AG09319 (cell line): ENCODE results near the gene IFFO2.

Experiments used
- DNase-seq: peaks from one replicate; pipeline ENCODE4 v3.0.0-alpha.2; 2010; ENCODE audit warnings: low read depth; ENCODE audit errors: extremely low read depth
- TF ChIP-seq, protein P1 (sequence below): IDR thresholded peaks from 2 replicates; pipeline ENCODE4 v1.5.1; 2011; ENCODE audit warnings: low read depth, mild to moderate bottlenecking, inconsistent platforms, low read length, moderate library complexity

IFFO2 gene

DNA sequence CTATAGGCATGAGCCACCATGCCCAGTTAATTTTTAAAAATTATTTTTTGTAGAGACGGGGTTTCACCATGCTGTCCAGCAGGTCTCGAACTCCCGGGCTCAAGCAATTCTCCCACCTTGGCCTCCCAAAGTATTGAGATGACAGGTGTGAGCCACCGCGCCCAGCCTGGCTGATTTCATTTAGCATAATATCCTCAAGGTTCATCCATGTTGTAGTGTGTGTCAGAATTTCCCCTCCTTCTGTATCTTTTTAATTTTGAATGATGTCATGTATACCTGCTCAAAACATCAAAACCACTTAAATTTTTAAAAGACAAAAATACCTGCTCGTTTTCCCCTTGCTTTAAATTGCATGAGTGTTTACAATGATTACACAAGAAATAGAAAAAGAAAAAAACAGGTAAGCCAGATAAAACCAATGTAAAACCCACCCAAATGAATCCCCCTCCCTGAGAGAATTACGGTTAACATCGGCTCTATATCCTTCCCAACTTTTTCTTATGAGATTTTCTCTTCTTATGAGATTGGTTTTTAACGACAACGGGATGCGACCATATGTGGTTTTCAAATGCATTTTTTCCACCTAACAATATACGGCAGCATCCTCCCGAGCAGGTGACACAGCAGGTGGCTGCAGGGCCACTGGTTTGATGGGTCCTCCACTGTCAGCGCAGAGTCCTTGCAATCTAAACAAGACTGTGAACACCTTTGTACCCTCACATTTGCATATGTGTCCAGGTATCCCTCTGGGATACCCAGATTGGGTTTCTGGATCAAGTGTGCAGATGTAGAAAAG, 22.1 kb downstream of the IFFO2 start:
- no peak for DNase-seq
- TF ChIP-seq, protein P1, sequence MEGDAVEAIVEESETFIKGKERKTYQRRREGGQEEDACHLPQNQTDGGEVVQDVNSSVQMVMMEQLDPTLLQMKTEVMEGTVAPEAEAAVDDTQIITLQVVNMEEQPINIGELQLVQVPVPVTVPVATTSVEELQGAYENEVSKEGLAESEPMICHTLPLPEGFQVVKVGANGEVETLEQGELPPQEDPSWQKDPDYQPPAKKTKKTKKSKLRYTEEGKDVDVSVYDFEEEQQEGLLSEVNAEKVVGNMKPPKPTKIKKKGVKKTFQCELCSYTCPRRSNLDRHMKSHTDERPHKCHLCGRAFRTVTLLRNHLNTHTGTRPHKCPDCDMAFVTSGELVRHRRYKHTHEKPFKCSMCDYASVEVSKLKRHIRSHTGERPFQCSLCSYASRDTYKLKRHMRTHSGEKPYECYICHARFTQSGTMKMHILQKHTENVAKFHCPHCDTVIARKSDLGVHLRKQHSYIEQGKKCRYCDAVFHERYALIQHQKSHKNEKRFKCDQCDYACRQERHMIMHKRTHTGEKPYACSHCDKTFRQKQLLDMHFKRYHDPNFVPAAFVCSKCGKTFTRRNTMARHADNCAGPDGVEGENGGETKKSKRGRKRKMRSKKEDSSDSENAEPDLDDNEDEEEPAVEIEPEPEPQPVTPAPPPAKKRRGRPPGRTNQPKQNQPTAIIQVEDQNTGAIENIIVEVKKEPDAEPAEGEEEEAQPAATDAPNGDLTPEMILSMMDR: no peak

DNA sequence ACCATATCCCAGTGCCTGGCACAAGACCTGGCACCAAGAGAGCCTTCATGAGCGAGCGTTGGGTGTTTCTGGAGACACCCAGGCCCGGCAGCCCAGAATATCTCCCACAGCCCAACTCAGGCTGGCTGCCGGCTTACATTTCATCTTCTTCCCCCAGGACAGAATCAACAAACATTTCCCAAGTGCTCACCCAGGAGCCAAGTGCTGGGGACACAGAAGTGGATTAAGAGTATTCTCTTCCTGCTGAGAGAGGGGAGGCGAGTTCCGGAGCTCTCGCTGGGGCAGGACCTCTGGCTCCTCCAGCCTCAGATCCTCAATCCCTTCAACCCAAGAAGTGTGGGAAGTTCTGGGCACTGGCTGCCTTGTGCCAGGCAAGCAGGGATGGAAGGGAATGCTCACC, 23.6 kb downstream of the IFFO2 start:
- no peak for DNase-seq
- TF ChIP-seq, protein P1: no peak

DNA sequence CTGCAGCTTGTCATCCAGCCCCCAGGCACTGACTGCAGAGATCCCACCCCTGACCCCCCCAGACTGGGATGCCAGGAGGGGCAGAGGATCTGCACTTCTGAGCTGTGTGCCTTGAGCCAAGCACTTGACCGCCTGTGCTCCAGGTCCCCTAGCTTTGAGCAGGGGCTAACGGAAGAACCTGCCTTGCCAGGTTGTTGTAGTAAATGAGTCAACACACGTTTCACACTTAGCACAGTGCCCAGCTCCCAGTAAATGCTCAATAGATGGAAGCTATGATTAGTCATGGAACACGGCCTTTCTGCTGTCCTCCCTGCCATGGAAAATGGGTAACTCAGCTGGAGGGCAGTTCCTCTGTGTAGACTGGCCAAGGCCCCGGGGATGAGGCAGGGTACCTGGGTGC, 24.1 kb downstream of the IFFO2 start:
- no peak for DNase-seq
- TF ChIP-seq, protein P1: no peak

DNA sequence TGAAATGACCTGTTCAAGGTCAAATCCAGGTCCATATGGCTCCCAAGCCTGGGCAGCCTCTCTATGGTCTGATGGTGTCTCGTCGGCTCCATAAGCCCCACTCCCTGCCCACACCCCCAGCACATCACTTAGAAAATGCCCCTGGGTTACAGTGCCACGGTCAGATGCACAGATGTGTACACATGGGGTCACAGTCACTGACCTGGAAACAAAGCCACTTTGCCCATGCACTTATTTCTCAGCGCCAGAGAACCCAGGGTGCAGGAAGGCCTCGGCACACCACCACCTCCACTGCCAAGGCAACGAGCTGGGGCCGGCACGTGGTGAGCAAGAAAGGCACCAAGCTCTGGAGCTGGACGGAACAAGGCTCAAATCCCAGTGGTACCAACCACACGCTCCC, 24.7 kb downstream of the IFFO2 start:
- TF ChIP-seq, protein P1: no peak
- no peak for DNase-seq

DNA sequence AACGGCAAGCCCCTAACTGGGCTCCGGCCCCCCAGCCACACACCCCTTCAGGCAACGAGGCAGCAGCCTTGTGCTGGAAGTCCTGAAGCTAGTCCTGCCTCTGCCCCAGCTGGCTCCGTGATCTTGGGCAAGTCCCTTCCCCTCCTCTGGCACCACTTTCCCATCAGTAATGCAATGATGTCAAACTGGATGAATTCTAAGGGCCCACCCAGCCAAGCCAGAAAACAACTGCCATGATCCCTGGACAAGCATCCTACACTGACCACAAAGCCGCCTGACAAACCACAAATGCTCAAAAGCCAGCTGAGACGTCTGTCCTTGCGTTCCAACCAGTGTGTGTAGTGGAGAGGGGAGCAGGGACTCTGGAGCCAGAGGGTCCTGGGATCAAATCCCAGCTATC, 26.8 kb downstream of the IFFO2 start:
- TF ChIP-seq, protein P1: no peak
- DNase-seq: no peak

DNA sequence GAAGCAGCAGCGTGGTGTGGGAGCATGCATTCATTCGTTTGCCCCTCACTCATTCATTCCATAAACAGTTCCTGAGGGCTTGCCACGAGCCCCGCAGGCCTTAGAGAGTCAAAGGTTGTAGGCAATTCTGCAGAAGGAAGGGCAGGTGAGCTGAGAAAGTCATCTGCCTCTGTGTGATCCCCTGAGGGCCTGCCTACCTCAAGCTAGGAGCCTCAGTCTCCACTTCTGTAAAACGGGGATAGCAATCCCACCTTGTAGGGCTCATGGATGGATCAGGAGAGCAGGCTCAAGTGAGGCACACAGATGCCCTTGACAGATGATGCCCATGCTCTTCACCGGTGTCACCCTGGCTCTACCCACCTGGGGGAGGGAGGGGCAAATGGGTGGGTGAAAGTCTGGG, 27.5 kb downstream of the IFFO2 start:
- DNase-seq: no peak
- TF ChIP-seq, protein P1: no peak

DNA sequence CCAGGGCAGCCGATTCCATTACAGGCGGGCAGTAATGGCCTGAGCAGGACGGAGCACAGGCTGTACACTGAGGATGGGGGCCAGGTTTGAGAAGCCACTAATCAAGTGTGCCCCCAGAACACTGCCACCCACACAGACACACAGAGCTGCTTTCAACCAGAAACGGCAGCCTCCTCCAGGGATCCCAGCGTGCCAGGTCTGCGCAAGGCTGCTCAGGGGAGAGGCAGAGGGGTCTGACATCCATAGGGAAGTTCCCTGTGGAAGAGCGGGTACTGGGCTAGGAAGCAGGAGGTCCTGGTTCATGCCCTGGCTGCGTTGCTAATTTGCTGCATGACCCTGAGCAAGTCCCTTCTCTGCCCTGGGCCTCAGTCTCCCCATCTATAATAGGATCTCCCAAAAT, 28.1 kb downstream of the IFFO2 start:
- DNase-seq: no peak

More for the DNA sequence above, 28.1 kb downstream of the IFFO2 start:
- TF ChIP-seq, protein P1: no peak
